Left renal cortex interstitium (tissue), 4 donors: ENCODE data around the gene NCBP3. TPM values are rescaled to one million over a fixed set of nuclear protein-coding genes. Genes with fewer than 3 reads are reported as not detected.

ENCODE experiments used
- DNase-seq, 4 donors: peaks; one replicate each; pipeline ENCODE4 v3.0.0-alpha.2; 2013; ENCODE audit warnings: low read depth in 4 of 4, low spot score in 2 of 4, missing footprints in 1 of 4
- polyA plus RNA-seq, 4 donors: library from polyadenylated mRNA; unstranded; fragments of 120-200 nt; gene quantifications; one replicate each; pipeline ENCODE4 v1.2.1, GENCODE V29; 2013; ENCODE audit not compliant: insufficient read length in 4 of 4

Gene NCBP3
- polyA plus RNA-seq, 4 donors = 61.1 to 134 (median 88.8) TPM

DNA sequence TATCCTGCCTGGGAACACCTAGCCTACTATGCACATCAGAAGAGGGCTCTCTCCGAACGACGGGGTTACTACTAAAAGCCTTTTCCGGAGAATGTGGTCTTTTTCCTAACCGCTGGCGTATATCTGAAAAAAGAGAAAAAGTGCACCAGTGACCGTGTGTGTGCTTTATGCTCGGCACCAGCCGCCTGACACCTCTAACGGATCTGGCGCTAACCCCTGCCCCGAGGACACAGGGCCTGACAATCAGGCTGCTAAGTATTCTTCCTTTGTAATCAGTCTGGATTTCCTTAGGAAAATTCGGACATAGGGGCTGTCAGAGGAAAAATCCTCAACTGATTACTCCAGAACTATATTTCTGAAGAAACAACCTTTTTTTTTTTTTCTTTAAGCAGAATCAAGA, 31.7 kb downstream of the NCBP3 start:
- DNase-seq = no peak

DNA sequence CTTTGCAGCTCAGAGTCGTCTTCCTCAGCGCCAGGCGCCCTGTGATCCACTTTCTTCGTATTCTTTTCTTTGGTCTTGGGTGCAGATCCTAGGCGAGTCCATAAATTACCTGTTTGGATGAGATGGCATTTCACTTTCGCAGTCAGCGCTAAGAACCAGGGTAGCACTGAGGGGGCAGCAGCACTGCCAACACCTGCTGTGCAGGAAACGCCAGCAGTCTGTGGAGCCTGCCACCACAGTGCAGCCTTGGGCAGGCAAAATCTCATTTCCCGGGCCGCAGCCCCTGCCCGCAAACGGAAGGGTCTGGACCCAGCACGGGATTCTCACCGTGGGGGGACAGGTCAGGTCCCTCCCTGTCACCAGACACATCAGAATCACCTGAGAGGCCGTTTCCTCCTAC, 32.9 kb downstream of the NCBP3 start:
- no peak for DNase-seq

- DNase-seq = no peak
These were observed 33.3 kb downstream of the NCBP3 start for GRCh38 chr17:3812771-3813170.

- no peak for DNase-seq
These were observed 33.8 kb downstream of the NCBP3 start for GRCh38 chr17:3812284-3812683.

- DNase-seq = no peak
These were observed 36.0 kb downstream of the NCBP3 start for GRCh38 chr17:3810019-3810418.

DNA sequence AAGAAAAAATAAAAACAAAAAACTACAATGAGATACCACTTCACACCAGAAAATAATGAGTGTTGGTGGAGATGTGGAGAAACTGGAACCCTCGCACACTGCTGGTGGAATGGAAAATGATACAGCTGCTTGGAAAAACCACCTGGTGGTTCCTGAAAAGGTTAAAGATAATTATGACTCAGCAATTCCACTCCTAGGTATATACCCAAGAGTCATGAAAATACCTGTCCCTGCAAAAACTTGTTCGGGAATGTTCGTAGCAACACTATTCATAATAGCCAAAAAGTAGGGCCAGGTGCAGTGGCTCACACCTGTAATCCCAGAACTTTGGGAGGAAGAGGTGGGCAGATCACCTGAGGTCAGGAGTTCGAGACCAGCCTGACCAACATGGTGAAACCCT, 36.9 kb downstream of the NCBP3 start:
- DNase-seq = no peak

- DNase-seq = no peak
These were observed 37.3 kb downstream of the NCBP3 start for GRCh38 chr17:3808701-3809100.

DNA sequence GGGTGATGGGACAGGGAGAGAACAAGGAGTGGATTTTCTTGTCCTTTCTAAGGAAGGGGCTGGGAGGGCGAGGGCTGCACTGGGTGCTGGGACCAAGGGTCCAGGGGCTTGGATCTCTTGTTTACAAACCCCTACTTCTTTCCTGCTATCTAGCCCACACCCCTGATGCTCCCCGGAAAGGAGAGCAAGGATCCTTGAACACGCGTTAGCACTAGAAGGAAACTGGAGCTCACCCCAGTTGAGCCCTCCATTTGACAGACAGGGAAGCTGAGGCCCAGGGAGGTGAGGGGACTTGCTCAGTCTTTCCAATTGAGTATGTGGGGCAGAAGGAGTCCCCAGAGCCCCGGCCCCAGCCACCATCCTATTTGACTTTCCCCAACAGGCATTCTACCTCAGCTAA, 40.5 kb downstream of the NCBP3 start:
- DNase-seq = no peak

GRCh38 chr17:3804503-3804931, 41.5 kb downstream of the NCBP3 start:
- no peak for DNase-seq

GRCh38 chr17:3803308-3803640, 42.8 kb downstream of the NCBP3 start:
- no peak for DNase-seq

- DNase-seq = peak in 1 of 4 donors; percentile 25
These were observed 43.4 kb downstream of the NCBP3 start for GRCh38 chr17:3802461-3803307.

DNA sequence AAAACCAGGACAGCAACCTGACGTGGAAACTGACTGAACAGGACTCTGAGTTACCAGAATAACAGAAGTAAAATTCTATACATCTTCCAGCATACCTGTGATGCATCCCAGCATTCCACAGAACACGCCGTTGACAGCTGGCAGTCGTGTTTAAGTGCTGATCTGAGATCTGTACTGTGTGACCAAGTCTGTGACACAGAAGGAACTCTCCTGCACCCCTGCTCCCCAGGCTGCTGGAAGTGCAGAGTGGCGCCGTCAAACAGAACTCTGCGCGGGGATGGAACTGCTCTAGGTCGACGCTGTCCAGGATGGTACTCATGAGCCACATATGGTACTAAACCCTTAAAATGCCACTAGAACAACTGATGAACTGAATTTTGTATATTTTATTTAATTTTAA, 44.3 kb downstream of the NCBP3 start:
- no peak for DNase-seq

DNA sequence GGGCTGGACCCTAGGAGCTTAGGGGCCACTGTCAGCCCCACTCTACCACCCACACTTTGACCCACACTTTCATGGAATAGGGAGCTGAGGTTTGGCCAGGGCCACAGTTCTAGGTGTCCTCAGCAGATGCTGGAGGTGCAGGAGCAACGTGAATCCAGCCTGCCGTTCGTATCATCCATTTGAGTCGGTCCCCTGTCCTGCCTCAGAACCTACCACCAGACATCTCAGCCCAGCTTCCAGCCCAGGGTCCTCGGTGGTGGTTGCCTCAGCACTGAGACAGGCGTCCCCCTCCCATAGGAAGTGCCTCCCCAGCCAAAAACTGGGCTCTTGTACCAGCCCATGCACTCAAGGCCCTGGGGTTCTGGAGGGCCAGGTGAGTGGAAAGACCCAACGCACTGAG, 44.7 kb downstream of the NCBP3 start:
- no peak for DNase-seq

- DNase-seq = no peak
These were observed 45.4 kb downstream of the NCBP3 start, which contains the start of gene ITGAE for GRCh38 chr17:3800362-3801271. ITGAE (minus strand) TSS chr17:3801188; CDS start chr17:3801144, 44 bp downstream.

DNA sequence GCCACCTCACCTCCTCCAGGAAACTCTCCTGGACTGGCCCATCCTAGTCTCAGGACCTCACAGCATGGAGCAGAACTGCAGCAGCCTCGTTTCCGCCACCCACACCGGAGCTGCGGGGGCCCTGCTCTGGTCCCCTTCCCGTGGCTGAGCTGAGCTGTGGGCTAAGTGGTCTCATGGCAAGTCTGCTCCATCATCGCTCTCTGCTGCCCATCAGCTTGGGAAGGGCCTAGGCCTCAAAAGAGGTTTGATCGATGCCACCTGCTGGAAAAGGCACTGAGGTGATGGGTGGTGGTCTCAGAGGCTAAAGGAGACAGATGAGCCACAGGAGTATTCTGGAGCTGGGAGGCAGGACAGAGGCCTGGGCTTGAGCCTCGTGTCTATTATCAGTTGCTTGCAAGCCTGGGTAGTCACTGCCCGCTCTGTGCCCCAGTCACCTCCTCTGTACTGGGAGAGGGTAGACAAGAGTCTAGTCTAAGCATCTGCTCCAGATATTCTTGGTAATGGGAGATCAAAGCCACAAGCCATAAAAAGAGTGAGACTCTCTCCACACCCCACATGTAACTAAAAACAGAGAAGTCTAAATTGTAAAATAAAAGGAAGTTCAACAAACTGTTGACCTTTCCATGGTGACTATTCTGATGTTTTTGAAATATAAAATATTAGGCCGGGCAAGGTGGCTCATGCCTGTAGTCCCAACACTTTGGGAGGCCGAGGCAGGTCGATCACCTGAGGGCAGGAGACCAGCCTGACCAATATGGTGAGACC, 46.7 kb downstream of the NCBP3 start:
- DNase-seq = no peak

- DNase-seq = no peak
These were observed 47.5 kb downstream of the NCBP3 start for GRCh38 chr17:3798273-3799180.

- DNase-seq = no peak
These were observed 49.2 kb downstream of the NCBP3 start for GRCh38 chr17:3796822-3797170.

DNA sequence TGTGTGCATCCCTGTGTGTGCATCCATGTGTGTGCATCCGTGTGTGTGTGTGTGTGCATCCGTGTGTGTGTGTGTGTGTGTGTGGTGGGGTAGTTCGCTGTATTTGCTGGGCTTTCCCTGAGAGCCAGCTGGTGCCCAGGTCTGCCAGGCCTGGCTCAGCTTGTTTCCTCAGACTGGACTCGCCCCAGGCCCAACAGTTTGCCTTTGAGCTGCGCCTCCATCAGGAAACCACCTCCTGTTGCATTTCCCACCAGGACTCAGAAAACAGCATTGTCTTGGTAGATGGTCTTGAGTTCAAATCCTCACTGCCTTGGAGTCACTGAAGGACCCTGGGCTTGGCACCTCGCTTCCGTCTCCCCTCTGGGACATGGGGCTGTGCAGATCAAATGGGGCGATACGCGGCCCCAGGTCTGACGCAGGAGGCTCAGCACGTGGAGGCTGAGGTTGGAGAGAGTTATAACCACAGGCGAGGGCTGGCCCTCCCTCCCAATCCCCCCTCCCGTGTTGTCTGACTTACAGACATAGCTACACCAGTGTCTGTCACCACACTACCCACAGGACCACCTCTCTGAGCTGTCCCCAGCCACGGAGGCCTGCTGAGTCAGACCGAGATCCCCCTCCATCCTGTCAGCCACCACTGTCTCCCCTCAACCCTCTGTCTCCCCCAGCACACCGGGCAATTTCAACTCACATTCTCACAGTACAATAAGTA, 49.8 kb downstream of the NCBP3 start:
- no peak for DNase-seq

GRCh38 chr17:3795390-3796102, 50.5 kb downstream of the NCBP3 start:
- no peak for DNase-seq
